Mucosa of stomach (tissue), 1 donor: ENCODE results near the gene RNF31.

Experiments
- H3K27me3 ChIP-seq: one replicate; pipeline ENCODE4 v1.7.0; 2013; ENCODE audit warnings: mild to moderate bottlenecking, low read length; ENCODE audit not compliant: control insufficient read depth, insufficient read depth
- H3K36me3 ChIP-seq: one replicate; pipeline ENCODE4 v1.7.0; 2013; ENCODE audit warnings: low read length; ENCODE audit not compliant: control insufficient read depth, insufficient read depth
- H3K4me1 ChIP-seq: one replicate; pipeline ENCODE4 v1.7.0; 2013; ENCODE audit warnings: mild to moderate bottlenecking, low read length; ENCODE audit not compliant: control insufficient read depth, insufficient read depth
- H3K4me3 ChIP-seq: one replicate; pipeline ENCODE4 v1.7.0; 2013; ENCODE audit warnings: low read length
- H3K9ac ChIP-seq: one replicate; pipeline ENCODE4 v1.7.0; 2013; ENCODE audit warnings: mild to moderate bottlenecking, low read length, moderate library complexity
- H3K9me3 ChIP-seq: one replicate; pipeline ENCODE4 v1.7.0; 2013; ENCODE audit warnings: mild to moderate bottlenecking, low read length, moderate library complexity; ENCODE audit not compliant: control insufficient read depth
- donor health status: Pancreatic carcinoma.

RNF31 gene

GRCh38 chr14:24145690-24146452 is 1.4 kb upstream of the RNF31 start:
- peak overlapping the region; percentile 76 for H3K4me3 ChIP-seq
- peaks cover 10% of the 10 kb centered on the region for H3K36me3 ChIP-seq
- no peaks in the 10 kb centered on the region for H3K9me3 ChIP-seq
- no peaks in the 10 kb centered on the region for H3K27me3 ChIP-seq
- peaks cover 24% of the 10 kb centered on the region for H3K4me1 ChIP-seq
- H3K9ac ChIP-seq: peak overlapping the region; percentile 74

GRCh38 chr14:24146453-24146977 is 783 bp upstream of the RNF31 start, which contains the start of gene PSME2:
PSME2 (minus strand) TSS chr14:24146610; CDS start chr14:24146581, 29 bp downstream.
- Histone ChIP-seq H3K9ac (peak within 1 kb of the TSS; percentile 74), H3K27me3 (no peaks in the 10 kb centered on the region), H3K9me3 (no peaks in the 10 kb centered on the region), H3K4me1 (peaks cover 24% of the 10 kb centered on the region), H3K4me3 (peak within 1 kb of the TSS; percentile 76), H3K36me3 (peaks cover 15% of the 10 kb centered on the region)

DNA sequence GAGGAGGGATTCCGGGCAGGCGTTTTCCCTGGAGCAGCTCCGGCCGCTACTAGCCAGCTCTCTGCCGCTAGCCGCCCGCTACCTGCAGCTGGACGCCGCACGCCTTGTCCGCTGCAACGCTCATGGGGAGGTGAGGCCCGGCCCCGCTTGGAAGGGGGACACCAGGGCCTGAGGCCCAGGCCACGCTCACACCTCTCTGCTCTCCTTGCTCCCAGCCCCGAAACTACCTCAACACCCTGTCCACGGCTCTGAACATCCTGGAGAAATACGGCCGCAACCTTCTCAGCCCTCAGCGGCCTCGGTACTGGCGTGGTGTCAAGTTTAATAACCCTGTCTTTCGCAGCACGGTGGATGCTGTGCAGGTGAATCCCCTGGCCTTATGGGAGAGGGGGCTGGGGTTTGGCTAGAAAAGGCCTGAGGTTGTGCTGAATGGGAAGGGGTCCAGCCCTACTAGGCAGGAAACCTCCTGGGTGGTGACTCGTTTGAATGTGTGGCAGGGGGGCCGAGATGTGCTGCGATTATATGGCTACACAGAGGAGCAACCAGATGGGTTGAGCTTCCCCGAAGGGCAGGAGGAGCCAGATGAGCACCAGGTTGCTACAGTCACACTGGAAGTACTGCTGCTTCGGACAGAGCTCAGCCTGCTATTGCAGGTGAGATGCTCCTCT is 597 bp downstream of the RNF31 start:
- no peaks in the 10 kb centered on the region for H3K9me3 ChIP-seq
- H3K36me3 ChIP-seq: peaks cover 20% of the 10 kb centered on the region
- H3K4me3 ChIP-seq: peak overlapping the region; percentile 72
- H3K4me1 ChIP-seq: peaks cover 18% of the 10 kb centered on the region
- H3K9ac ChIP-seq: peak overlapping the region; percentile 74
- no peaks in the 10 kb centered on the region for H3K27me3 ChIP-seq

- no peaks in the 10 kb centered on the region for H3K9me3 ChIP-seq
- H3K27me3 ChIP-seq: no peaks in the 10 kb centered on the region
- H3K4me3 ChIP-seq: no peak overlapping the region
- peaks cover 18% of the 10 kb centered on the region for H3K4me1 ChIP-seq
- no peak overlapping the region for H3K9ac ChIP-seq
- peaks cover 11% of the 10 kb centered on the region for H3K36me3 ChIP-seq
Observed at GRCh38 chr14:24149302-24149969, 2.1 kb downstream of the RNF31 start.

DNA sequence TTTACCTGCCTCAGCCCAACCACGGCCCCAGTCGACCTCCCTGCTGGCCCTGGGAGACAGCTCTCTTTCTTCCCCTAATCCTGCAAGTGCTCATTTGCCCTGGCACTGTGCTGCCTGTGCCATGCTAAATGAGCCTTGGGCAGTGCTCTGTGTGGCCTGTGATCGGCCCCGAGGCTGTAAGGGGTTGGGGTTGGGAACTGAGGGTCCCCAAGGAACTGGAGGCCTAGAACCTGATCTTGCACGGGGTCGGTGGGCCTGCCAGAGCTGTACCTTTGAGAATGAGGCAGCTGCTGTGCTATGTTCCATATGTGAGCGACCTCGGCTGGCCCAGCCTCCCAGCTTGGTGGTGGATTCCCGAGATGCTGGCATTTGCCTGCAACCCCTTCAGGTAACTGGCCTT is 2.8 kb downstream of the RNF31 start:
- Histone ChIP-seq H3K36me3 (peaks cover 14% of the 10 kb centered on the region), H3K9me3 (no peaks in the 10 kb centered on the region), H3K27me3 (no peaks in the 10 kb centered on the region), H3K4me1 (peaks cover 17% of the 10 kb centered on the region), H3K9ac (no peak overlapping the region), H3K4me3 (no peak overlapping the region)

- Histone ChIP-seq H3K9me3 (no peaks in the 10 kb centered on the region), H3K27me3 (no peaks in the 10 kb centered on the region), H3K36me3 (peaks cover 18% of the 10 kb centered on the region), H3K9ac (no peak overlapping the region), H3K4me3 (no peak overlapping the region), H3K4me1 (peaks cover 11% of the 10 kb centered on the region)
Observed at GRCh38 chr14:24150567-24150966, 3.3 kb downstream of the RNF31 start.

GRCh38 chr14:24150993-24151392 is 3.7 kb downstream of the RNF31 start:
- Histone ChIP-seq H3K36me3 (peaks cover 22% of the 10 kb centered on the region), H3K27me3 (no peaks in the 10 kb centered on the region), H3K9me3 (no peaks in the 10 kb centered on the region), H3K4me3 (no peak overlapping the region), H3K4me1 (peaks cover 7% of the 10 kb centered on the region), H3K9ac (no peak overlapping the region)

DNA sequence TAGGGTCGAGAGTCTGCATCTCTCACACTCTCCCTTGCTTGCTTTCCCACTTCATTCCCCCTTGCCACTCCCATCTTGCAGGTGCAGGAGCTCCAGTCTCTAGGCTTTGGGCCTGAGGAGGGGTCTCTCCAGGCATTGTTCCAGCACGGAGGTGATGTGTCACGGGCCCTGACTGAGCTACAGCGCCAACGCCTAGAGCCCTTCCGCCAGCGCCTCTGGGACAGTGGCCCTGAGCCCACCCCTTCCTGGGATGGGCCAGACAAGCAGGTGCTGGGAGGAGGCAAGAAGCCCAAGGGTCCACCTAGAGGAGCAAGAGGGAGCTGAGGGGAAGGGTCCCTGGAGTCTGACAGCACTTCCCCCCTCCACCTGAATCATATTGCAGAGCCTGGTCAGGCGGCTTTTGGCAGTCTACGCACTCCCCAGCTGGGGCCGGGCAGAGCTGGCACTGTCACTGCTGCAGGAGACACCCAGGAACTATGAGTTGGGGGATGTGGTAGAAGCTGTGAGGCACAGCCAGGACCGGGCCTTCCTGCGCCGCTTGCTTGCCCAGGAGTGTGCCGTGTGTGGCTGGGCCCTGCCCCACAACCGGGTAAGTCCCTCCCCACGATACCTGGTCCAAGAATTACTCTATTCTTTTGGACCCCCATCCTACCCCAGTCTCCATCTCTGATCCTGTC is 4.2 kb downstream of the RNF31 start:
- Histone ChIP-seq H3K4me1 (peaks cover 7% of the 10 kb centered on the region), H3K9ac (no peak overlapping the region), H3K36me3 (peaks cover 22% of the 10 kb centered on the region), H3K4me3 (no peak overlapping the region), H3K9me3 (no peaks in the 10 kb centered on the region), H3K27me3 (no peaks in the 10 kb centered on the region)

DNA sequence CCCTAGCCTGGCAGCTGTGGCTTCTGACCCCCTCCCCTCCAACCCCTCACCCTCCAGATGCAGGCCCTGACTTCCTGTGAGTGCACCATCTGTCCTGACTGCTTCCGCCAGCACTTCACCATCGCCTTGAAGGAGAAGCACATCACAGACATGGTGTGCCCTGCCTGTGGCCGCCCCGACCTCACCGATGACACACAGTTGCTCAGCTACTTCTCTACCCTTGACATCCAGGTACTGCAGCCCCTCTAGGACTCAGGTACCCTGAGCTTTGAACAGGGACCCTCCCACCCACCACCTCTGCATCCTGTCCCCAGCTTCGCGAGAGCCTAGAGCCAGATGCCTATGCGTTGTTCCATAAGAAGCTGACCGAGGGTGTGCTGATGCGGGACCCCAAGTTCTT is 7.8 kb downstream of the RNF31 start:
- Histone ChIP-seq H3K27me3 (no peaks in the 10 kb centered on the region), H3K4me3 (no peak overlapping the region), H3K9ac (no peak overlapping the region), H3K9me3 (no peaks in the 10 kb centered on the region), H3K36me3 (peaks cover 41% of the 10 kb centered on the region), H3K4me1 (no peaks in the 10 kb centered on the region)

DNA sequence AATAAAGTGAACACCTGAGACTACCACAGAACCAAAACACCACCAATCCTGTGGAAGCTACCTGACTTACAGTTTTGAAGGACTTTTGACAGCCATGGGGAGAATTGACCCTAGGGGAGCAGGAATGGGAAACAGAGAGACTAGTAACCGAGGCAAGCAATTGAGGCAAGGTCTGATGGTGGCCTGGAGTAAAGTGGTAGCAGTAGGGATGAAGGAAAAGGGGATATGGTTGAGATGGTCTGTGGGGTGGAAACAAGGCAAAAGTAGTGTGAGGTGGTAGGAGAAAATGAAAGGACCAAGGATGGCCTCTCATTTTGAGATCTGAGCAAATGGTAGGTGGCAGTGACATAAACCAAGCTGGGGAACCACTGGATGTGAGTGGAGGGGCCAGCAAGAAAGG is 9.5 kb downstream of the RNF31 start:
- Histone ChIP-seq H3K9me3 (no peaks in the 10 kb centered on the region), H3K36me3 (peaks cover 38% of the 10 kb centered on the region), H3K4me3 (no peak overlapping the region), H3K27me3 (no peaks in the 10 kb centered on the region), H3K9ac (no peak overlapping the region), H3K4me1 (peaks cover 10% of the 10 kb centered on the region)

GRCh38 chr14:24157331-24157730 is 10.0 kb downstream of the RNF31 start:
- H3K27me3 ChIP-seq: no peaks in the 10 kb centered on the region
- no peak overlapping the region for H3K4me3 ChIP-seq
- peaks cover 37% of the 10 kb centered on the region for H3K36me3 ChIP-seq
- peaks cover 15% of the 10 kb centered on the region for H3K4me1 ChIP-seq
- no peaks in the 10 kb centered on the region for H3K9me3 ChIP-seq
- no peak overlapping the region for H3K9ac ChIP-seq
